Myocyte (in vitro differentiated cells): ENCODE data around the gene ADD1. TPM values are rescaled to one million over a fixed set of nuclear protein-coding genes. Genes with fewer than 3 reads are reported as not detected.
"Not testable (repeated sequence)": the region's sequence is repeated elsewhere in the genome, so short reads cannot be mapped to it uniquely, and the experiment has no call there.

Experiments
- DNase-seq: peaks from one replicate; pipeline ENCODE4 v3.0.0-alpha.2; 2012; ENCODE audit warnings: low read depth
- total RNA-seq: library from RNA; depleted of rRNA; stranded (reverse); fragments of >200 nt; gene quantifications from 2 replicates; pipeline ENCODE4 v1.2.3, GENCODE V29; 2014

ADD1 gene
- total RNA-seq, 1 donor from 2014 or later: 121 TPM

GRCh38 chr4:2915789-2916188 lies 72.1 kb downstream of the ADD1 start:
- DNase-seq: no peak

- not testable (repeated sequence) for DNase-seq
These were observed 73.1 kb downstream of the ADD1 start for GRCh38 chr4:2916696-2917095.

GRCh38 chr4:2918300-2918699 lies 74.7 kb downstream of the ADD1 start:
- DNase-seq: not testable (repeated sequence)

DNA sequence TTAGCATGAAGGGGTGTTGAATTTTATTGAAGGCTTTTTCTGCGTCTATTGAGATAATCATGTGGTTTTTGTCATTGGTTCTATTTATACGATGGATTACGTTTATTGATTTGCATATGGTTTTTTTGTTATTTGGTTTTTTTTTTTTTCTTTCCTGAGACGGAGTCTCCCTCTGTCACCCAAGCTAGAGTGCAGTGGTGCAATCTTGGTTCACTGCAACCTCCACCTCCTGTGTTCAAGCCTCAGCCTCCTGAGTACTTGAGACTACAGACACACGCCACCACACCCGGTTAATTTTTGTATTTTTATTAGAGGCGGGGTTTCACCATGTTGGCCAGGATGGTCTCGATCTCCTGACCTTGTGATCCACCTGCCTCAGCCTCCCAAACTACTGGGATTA lies 75.1 kb downstream of the ADD1 start:
- not testable (repeated sequence) for DNase-seq

- DNase-seq: not testable (repeated sequence)
These were observed 78.9 kb downstream of the ADD1 start for GRCh38 chr4:2922453-2923101.

DNA sequence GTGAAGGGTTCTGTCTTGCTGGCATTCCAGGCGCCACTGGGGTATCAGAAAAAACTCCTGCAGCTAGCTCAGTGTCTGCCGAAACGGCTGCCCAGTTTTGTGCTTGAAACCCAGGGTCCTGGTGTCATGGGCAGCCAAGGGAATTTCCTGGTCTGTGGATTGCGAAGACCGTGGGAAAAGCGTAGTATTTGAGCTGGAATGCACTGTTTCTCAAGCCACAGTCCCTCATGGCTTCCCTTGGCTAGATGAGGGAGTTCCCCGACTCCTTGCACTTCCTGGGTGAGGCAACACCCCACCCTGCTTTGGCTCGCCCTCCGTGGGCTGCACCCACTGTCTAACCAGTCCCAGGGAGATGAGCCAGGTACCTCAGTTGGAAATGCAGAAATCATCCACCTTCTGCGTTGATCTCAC lies 79.5 kb downstream of the ADD1 start:
- no peak for DNase-seq

DNA sequence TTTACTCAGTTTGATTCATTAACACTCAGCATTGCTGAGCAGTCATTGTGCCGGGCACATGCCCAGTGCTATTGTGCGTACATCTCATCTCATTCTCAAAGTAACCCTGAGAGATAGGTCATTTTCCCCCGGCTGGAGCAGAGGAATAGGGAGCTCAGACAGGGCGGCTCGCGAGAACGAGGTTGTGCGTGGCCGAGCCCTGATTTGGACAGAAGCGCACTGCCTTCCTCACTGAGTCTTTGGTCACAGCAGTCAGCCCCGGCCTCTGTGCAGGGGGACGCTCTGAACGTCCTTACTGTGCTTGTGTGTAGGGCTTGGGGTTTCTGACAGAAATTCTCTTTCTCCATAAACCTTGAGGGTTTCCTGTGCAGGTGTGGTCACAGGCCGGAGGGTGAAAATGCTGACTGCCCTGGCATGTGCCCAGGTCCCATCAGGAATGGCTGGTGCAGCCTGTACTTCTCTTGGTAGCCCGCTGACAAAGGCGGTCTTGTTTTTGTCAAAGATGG lies 80.1 kb downstream of the ADD1 start:
- no peak for DNase-seq

- DNase-seq: no peak
These were observed 80.6 kb downstream of the ADD1 start for GRCh38 chr4:2924286-2924685.

GRCh38 chr4:2924765-2925301 lies 81.2 kb downstream of the ADD1 start:
- DNase-seq: no peak

- DNase-seq: no peak
These were observed 81.9 kb downstream of the ADD1 start for GRCh38 chr4:2925496-2925895.

GRCh38 chr4:2925931-2926860 lies 82.6 kb downstream of the ADD1 start:
- no peak for DNase-seq

- DNase-seq: no peak
These were observed 83.5 kb downstream of the ADD1 start for GRCh38 chr4:2927016-2927695.

- DNase-seq: no peak
These were observed 84.0 kb downstream of the ADD1 start for GRCh38 chr4:2927696-2928075.

- no peak for DNase-seq
These were observed 84.9 kb downstream of the ADD1 start for GRCh38 chr4:2928242-2929176.

GRCh38 chr4:2929469-2929868 lies 85.8 kb downstream of the ADD1 start:
- no peak for DNase-seq

DNA sequence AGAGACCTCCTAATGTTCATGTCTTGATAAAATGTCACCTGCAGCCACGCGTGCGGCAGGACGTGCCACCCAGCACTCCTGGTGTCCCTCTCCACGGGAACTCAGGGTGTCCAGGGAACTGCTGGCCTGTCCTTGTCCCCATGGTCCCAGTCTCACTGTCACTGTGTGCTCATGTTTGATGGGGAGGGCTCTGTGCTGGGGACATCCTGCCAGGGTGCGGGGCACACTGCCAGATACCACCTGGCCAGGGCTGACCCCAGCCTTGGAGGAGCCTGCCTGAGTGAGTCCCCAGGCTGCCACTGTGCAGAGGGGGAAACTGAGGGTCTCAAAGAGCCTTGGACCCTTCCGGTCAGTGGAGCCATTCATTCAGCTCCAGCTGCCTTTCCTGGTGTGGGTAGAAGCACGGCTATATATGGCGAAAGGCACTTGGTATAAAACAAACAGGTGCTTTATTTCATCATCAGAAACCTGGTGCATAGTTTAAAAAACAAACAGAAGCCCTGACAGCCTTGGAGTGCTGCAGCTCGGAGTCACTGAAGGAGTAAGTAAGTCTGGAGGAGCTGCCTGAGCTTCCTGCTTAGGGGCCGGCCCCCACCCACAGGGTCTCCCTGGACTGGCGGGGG lies 86.6 kb downstream of the ADD1 start:
- DNase-seq: no peak

DNA sequence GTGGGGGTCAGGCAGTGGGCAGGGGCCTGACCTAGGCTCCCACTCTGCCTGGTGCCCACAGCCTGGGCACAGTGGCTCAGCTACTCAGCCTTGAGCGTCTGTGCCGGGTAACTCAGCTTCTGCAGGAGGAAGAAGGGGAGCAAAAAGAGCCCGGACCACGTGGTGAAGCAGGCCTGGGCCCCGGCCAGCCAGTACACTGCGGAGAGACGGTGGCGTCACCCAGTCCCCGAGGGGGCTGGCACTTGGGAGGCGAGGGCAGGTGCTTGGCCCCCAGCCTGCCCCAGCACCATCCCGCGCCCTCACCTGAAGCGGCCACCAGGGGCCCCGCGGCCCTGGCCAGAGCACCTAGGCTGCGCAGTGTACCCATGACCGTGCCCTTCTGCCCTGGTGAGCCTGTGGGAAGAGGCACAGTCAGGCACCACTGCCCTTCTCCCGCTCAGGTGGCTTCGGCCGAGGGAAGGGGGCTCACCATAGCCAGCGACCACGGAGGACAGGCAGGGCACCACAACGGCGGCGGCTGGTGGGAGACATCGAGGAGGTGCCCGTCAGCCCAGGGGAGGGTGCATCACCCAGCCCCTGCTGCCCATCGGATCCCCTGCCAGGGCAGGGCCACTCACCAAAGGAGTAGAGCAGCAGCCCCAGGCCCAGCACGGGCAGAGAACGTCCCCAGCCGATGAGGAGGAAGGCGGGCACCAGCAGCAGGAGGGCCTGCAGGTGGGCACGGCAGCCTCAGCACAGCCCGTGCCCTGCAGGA lies 87.3 kb downstream of the ADD1 start:
- no peak for DNase-seq

GRCh38 chr4:2931512-2932301 lies 88.1 kb downstream of the ADD1 start:
- no peak for DNase-seq
